Lower lobe of right lung (tissue), 2 donors: ENCODE data around the gene MYRF. TPM values are rescaled to one million over a fixed set of nuclear protein-coding genes. Genes with fewer than 3 reads are reported as not detected.

Experiments used
- ATAC-seq, 2 donors: fragments of 200-7000 bp; cut with Tn5 transposase; one replicate each; pipeline ENCODE4 v1.9.1; 2020 to 2022; ENCODE audit warnings: mild to moderate bottlenecking in 2 of 2, moderate library complexity in 2 of 2
- DNase-seq: peaks from one replicate; pipeline ENCODE4 v3.0.0-alpha.2; 2020
- H3K27ac ChIP-seq: fragments of 200-600 bp; one replicate; pipeline ENCODE4 v1.8.0; 2022
- H3K27me3 ChIP-seq: fragments of 200-600 bp; one replicate; pipeline ENCODE4 v1.8.0; 2022; ENCODE audit warnings: low read depth
- H3K36me3 ChIP-seq: fragments of 200-600 bp; one replicate; pipeline ENCODE4 v1.8.0; 2022; ENCODE audit warnings: mild to moderate bottlenecking
- H3K4me1 ChIP-seq: fragments of 200-600 bp; one replicate; pipeline ENCODE4 v1.8.0; 2022
- H3K4me3 ChIP-seq: fragments of 200-600 bp; one replicate; pipeline ENCODE4 v1.8.0; 2022; ENCODE audit warnings: mild to moderate bottlenecking
- H3K9me3 ChIP-seq: fragments of 200-600 bp; one replicate; pipeline ENCODE4 v1.8.0; 2022
- intact Hi-C: fragments of 100-400 bp; cut with DNase I; formaldehyde crosslinking; loops from one replicate; pipeline ENCODE4 v1.11.0; 2022
- total RNA-seq: library from RNA; stranded (reverse); fragmentation: NEBNext Ultra II Directional; extraction: Animal tissue kit (Norgen Biotek cat#: 25700); gene quantifications from one replicate; pipeline ENCODE4 v1.2.1, GENCODE V29; 2021
- TF ChIP-seq, protein P1 (sequence below): fragments of 200-600 bp; IDR thresholded peaks from one replicate; pipeline ENCODE4 v1.8.0; 2022; ENCODE audit warnings: antibody characterized with exemption, mild to moderate bottlenecking
- donor health status: DM: no; HTN: yes; CAD: no; lungs with severe emphysema.

MYRF gene
- total RNA-seq, 1 donor from 2014 or later = 37.9 TPM

DNA sequence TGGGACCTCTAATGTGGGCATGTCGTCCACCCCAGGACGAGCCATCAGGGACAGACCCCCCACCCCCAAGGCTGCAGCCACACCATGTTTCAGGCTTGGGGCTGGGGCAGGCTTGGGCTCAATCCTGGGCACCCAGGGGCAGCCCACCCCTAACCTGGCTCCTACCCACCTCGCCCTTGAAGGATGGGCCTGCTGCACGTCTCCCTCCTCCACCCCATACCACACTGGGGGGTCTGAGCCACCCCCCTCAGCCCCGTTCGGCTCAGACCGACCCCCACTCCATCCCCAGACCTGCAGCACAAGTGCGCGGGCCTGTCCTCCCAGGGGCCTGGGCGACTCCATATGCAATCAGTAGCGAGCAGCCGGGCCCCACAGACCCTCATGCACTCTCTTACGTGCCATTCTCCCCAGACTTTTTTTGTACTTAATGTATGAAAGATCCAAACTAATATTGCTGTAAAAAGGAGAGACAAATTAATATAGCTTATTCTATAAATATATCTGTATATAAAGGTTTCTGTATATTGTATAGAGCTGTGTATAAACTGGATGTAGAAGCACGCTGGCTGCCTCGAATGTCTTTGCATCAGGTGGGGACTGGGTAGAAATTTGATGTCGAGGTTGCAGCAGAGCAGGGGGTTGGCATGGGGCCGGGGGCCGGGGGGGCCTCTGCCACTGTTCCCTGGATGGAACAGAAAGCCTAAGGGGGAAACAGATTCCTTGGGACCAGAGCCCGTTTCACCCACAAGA is 5.8 kb upstream of the MYRF start:
- ATAC-seq (no peak), DNase-seq (no peak)
- Histone ChIP-seq H3K4me3 (no peak overlapping the region), H3K4me1 (peaks cover 7% of the 10 kb centered on the region), H3K9me3 (no peaks in the 10 kb centered on the region), H3K27me3 (peaks cover 15% of the 10 kb centered on the region), H3K27ac (no peak overlapping the region), H3K36me3 (peaks cover 4% of the 10 kb centered on the region)
- intact Hi-C loops = no loop called here
- TF ChIP-seq, protein P1, sequence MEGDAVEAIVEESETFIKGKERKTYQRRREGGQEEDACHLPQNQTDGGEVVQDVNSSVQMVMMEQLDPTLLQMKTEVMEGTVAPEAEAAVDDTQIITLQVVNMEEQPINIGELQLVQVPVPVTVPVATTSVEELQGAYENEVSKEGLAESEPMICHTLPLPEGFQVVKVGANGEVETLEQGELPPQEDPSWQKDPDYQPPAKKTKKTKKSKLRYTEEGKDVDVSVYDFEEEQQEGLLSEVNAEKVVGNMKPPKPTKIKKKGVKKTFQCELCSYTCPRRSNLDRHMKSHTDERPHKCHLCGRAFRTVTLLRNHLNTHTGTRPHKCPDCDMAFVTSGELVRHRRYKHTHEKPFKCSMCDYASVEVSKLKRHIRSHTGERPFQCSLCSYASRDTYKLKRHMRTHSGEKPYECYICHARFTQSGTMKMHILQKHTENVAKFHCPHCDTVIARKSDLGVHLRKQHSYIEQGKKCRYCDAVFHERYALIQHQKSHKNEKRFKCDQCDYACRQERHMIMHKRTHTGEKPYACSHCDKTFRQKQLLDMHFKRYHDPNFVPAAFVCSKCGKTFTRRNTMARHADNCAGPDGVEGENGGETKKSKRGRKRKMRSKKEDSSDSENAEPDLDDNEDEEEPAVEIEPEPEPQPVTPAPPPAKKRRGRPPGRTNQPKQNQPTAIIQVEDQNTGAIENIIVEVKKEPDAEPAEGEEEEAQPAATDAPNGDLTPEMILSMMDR = no peak

DNA sequence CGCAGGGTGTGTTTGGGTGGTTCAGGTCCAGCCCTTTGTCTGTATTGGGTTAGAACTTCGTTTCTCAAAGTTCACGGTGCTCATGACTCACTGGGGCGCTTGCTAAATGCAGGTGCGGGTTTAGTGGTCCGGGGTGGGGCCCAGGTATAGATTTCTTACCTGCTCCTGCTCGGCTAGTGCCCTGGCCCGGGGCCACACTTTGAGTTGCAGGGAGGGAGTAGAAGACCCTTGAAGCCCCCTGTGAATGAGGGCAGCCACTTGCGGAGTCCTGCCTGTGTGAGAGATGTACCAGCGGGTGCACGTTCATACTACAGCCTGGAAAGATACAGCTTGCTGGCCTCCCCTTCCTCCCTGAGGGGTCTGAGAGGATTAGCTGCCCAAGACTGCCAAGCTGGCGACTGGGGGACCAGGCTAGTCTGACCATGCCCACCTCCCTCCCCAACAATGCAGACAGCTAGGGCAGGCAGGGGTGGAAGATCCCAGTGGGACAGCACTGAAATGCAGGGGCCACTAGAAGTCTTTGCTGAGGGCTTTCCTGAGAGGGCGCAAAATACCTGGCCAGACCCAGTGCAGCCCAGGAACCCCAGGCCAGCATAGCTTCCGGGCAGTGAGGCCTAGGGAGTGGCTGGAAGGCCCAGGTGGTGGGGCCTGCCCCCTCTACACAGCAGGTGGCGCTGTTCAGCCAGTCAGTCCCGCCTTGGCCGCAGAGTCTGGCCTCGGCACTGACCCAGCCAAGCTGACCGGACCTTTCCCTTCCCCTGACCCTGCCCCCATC is 5.1 kb upstream of the MYRF start:
- no peaks in the 10 kb centered on the region for H3K9me3 ChIP-seq
- TF ChIP-seq, protein P1 = peak; percentile 85
- no peak overlapping the region for H3K27ac ChIP-seq
- no peak overlapping the region for H3K4me3 ChIP-seq
- intact Hi-C loops = no loop called here
- H3K4me1 ChIP-seq = peaks cover 7% of the 10 kb centered on the region
- ATAC-seq (peak; percentile 90 to 91), DNase-seq (peak; percentile 84)
- H3K36me3 ChIP-seq = peaks cover 4% of the 10 kb centered on the region
- peaks cover 21% of the 10 kb centered on the region for H3K27me3 ChIP-seq

DNA sequence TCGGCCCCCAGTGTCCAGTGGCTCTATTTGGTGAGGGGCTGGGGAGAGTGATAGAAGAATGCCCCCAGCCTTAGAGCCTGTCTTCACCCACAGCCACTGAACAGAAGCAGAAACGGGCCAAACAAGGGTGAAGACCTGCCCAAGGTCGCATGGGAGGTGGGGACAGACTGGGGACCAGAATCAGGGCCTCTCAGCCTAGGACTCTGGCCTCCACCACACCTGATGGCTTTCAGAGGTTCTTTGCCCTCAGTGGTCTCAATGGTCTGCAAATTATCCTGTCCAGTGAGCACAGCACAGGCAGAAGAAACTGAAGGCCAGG is 4.5 kb upstream of the MYRF start:
- H3K4me1 ChIP-seq = peaks cover 7% of the 10 kb centered on the region
- no peak for ATAC-seq
- peaks cover 25% of the 10 kb centered on the region for H3K27me3 ChIP-seq
- no peak for DNase-seq
- intact Hi-C loops = no loop called here
- H3K4me3 ChIP-seq = no peak overlapping the region
- peaks cover 4% of the 10 kb centered on the region for H3K36me3 ChIP-seq
- TF ChIP-seq, protein P1 = peak; percentile 4
- H3K27ac ChIP-seq = no peak overlapping the region
- no peaks in the 10 kb centered on the region for H3K9me3 ChIP-seq

DNA sequence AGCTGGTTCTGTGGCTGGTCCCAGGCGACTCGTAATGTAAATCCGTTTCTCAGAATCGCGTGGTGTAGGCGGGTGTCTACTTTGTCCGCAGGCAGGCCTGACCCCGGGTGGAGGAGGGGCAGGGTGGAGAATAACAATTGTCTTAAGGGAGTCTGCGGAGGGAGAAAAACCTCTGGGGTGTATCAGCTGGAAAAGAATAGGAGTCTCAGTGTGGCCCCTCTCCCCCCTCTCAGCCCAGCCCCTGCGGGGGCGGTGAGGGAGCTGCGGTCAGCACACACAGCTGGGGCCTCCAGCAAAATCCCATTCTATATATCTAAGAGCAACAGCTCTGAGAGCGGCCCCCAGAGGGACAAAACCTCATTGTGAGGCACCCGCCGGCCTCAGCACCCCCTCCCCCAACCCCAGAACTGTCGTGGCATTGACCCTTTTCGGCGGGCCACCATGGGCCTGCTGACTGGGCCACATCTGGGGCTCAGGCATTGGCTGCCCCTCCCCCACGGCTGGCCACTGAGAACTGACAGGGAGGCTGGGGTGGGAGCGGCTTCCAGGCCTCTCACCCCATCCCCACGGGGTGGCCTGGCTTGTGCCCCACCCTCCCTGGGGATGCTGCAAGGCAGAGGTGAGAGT is 2.7 kb upstream of the MYRF start:
- no peak for ATAC-seq
- TF ChIP-seq, protein P1 = no peak

DNA sequence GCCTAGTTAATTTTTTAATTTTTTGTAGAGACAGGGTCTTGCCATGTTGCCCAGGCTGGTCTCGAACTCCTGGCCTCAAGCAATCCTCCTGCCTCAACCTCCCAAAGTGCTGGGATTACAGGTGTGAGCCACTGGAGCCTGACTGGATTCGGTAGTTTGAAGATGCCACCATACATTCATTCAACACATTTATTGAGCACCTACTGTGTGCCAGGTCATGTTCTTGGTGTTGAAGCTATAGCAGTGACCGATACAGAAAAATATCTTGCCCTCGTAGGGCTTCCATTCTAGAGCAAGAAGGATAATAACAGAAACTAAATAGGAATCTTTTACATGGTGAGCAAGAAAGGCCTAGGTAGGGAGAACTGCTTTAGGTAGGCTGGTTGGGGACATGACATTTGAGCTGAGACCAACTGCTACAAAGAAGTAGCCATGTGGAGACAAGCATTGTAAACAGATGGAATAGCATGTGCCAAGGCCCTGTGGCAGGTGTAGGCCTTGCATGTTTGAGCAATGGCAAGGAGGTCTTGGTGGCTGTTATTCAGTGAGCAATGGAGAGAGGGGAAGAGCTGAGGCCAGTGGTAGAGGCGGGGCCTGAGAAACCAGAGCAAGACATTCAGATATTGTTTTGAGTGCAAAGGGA is 1.7 kb upstream of the MYRF start:
- H3K9me3 ChIP-seq = no peaks in the 10 kb centered on the region
- DNase-seq (no peak), ATAC-seq (no peak)
- H3K36me3 ChIP-seq = no peaks in the 10 kb centered on the region
- no peak overlapping the region for H3K4me3 ChIP-seq
- peaks cover 7% of the 10 kb centered on the region for H3K4me1 ChIP-seq
- peaks cover 29% of the 10 kb centered on the region for H3K27me3 ChIP-seq
- intact Hi-C loops = no loop called here
- TF ChIP-seq, protein P1 = no peak
- H3K27ac ChIP-seq = no peak overlapping the region

More for the DNA sequence above, 2.7 kb upstream of the MYRF start:
- intact Hi-C loops = no loop called here
- Histone ChIP-seq H3K4me3 (no peak overlapping the region), H3K9me3 (no peaks in the 10 kb centered on the region), H3K27ac (no peak overlapping the region), H3K27me3 (peaks cover 29% of the 10 kb centered on the region), H3K4me1 (peaks cover 7% of the 10 kb centered on the region), H3K36me3 (no peaks in the 10 kb centered on the region)
- no peak for DNase-seq
